BLaER1 treated with 17β-estradiol and CSF1 and Interleukin-3, amounts not matched to agents 10 nM and 100 nM (cell line): ENCODE measurements around the gene KDM4C.

ENCODE experiments used
- H3K27ac ChIP-seq, 11 experiments: shearing (Covaris generic); formaldehyde crosslinking; 2 replicates each; pipeline ENCODE4 v1.8.1; 2022
- H3K27me3 ChIP-seq, 11 experiments: shearing (Covaris generic); formaldehyde crosslinking; 2 replicates each; pipeline ENCODE4 v1.8.1; 2022
- H3K36me3 ChIP-seq, 11 experiments: shearing (Covaris generic); formaldehyde crosslinking; 2 replicates each; pipeline ENCODE4 v1.8.1; 2022
- H3K4me1 ChIP-seq, 10 experiments: shearing (Covaris generic); formaldehyde crosslinking; 2 replicates each; pipeline ENCODE4 v1.8.1; 2022
- H3K4me2 ChIP-seq, 11 experiments: shearing (Covaris generic); formaldehyde crosslinking; 2 replicates each; pipeline ENCODE4 v1.8.1; 2022
- H3K4me3 ChIP-seq, 10 experiments: shearing (Covaris generic); formaldehyde crosslinking; 2 replicates each; pipeline ENCODE4 v1.8.1; 2022
- H3K9ac ChIP-seq, 11 experiments: shearing (Covaris generic); formaldehyde crosslinking; 2 replicates each; pipeline ENCODE4 v1.8.1; 2022
- H3K9me3 ChIP-seq, 11 experiments: shearing (Covaris generic); formaldehyde crosslinking; replicated peaks in 1 of 11; 2 replicates each; pipeline ENCODE4 v1.8.1; 2022
- H4K20me1 ChIP-seq, 11 experiments: shearing (Covaris generic); formaldehyde crosslinking; 2 replicates each; pipeline ENCODE4 v1.8.1; 2022
- Cebpa-rat ChIP-seq, 11 experiments: shearing (Covaris generic); IDR thresholded peaks; 2 replicates each; pipeline ENCODE4 v1.8.1; 2022

KDM4C gene

GRCh38 chr9:7042124-7042523 is 284.4 kb downstream of the KDM4C start:
- H3K4me2 ChIP-seq, result no peak overlapping the region
- H3K9me3 ChIP-seq, result no peaks in the 10 kb centered on the region
- peaks cover 0 to 52% (median 12%) of the 10 kb centered on the region in 11 experiments; a peak in 13 of 22 replicates for H3K36me3 ChIP-seq
- no peak overlapping the region for H3K27ac ChIP-seq
- no peaks in the 10 kb centered on the region for H3K4me1 ChIP-seq
- no peak overlapping the region for H3K9ac ChIP-seq
- H3K4me3 ChIP-seq, result no peak overlapping the region
- no peaks in the 10 kb centered on the region for H3K27me3 ChIP-seq
- H4K20me1 ChIP-seq, result no peaks in the 10 kb centered on the region; a peak in 1 of 22 replicates
- TF ChIP-seq Cebpa-rat (IDR thresholded peaks at IDR 0.05), result peak in 1 of 11 experiments; percentile 22; a peak in 1 of 22 replicates

GRCh38 chr9:7045361-7045760 is 287.6 kb downstream of the KDM4C start:
- TF ChIP-seq Cebpa-rat (IDR thresholded peaks at IDR 0.05), result no peak
- Histone ChIP-seq H3K9ac (no peak overlapping the region), H3K9me3 (no peaks in the 10 kb centered on the region), H3K27ac (no peak overlapping the region), H3K27me3 (no peaks in the 10 kb centered on the region), H4K20me1 (no peaks in the 10 kb centered on the region; a peak in 1 of 22 replicates), H3K36me3 (peaks cover 0 to 75% (median 37%) of the 10 kb centered on the region in 11 experiments; a peak in 16 of 22 replicates), H3K4me1 (no peaks in the 10 kb centered on the region), H3K4me2 (no peak overlapping the region), H3K4me3 (no peak overlapping the region)

GRCh38 chr9:7051711-7052110 is 293.9 kb downstream of the KDM4C start:
- no peaks in the 10 kb centered on the region for H3K9me3 ChIP-seq
- H3K27me3 ChIP-seq, result no peaks in the 10 kb centered on the region
- TF ChIP-seq Cebpa-rat (IDR thresholded peaks at IDR 0.05), result no peak
- H3K27ac ChIP-seq, result no peak overlapping the region
- H3K4me2 ChIP-seq, result no peak overlapping the region
- H3K36me3 ChIP-seq, result peaks cover 0 to 68% (median 37%) of the 10 kb centered on the region in 11 experiments; a peak in 17 of 22 replicates
- H4K20me1 ChIP-seq, result 0 out of 22 replicates have a peak, but pooled peaks cover 0 to 4% (median 0%) of the 10 kb centered on the region in 11 experiments
- H3K4me1 ChIP-seq, result no peaks in the 10 kb centered on the region
- H3K4me3 ChIP-seq, result no peak overlapping the region
- H3K9ac ChIP-seq, result no peak overlapping the region

- Histone ChIP-seq H3K27ac (no peak overlapping the region), H3K9me3 (no peaks in the 10 kb centered on the region), H3K27me3 (no peaks in the 10 kb centered on the region), H4K20me1 (0 out of 22 replicates have a peak, but pooled peaks cover 0 to 4% (median 0%) of the 10 kb centered on the region in 11 experiments), H3K4me3 (no peak overlapping the region), H3K9ac (no peak overlapping the region), H3K36me3 (peaks cover 3 to 66% (median 31%) of the 10 kb centered on the region in 11 experiments; a peak in 16 of 22 replicates), H3K4me2 (no peak overlapping the region), H3K4me1 (no peaks in the 10 kb centered on the region)
- TF ChIP-seq Cebpa-rat (IDR thresholded peaks at IDR 0.05), result no peak
Measured at GRCh38 chr9:7053903-7054302, 296.1 kb downstream of the KDM4C start.

- no peak for TF ChIP-seq Cebpa-rat (IDR thresholded peaks at IDR 0.05)
- Histone ChIP-seq H3K36me3 (peaks cover 3 to 57% (median 24%) of the 10 kb centered on the region in 11 experiments; a peak in 14 of 22 replicates), H3K4me2 (no peak overlapping the region), H3K27ac (no peak overlapping the region), H3K9me3 (no peaks in the 10 kb centered on the region), H3K27me3 (no peaks in the 10 kb centered on the region), H4K20me1 (0 out of 22 replicates have a peak, but pooled peaks cover 0 to 4% (median 0%) of the 10 kb centered on the region in 11 experiments), H3K9ac (no peak overlapping the region), H3K4me3 (no peak overlapping the region), H3K4me1 (no peaks in the 10 kb centered on the region)
Measured at GRCh38 chr9:7055171-7055903, 297.6 kb downstream of the KDM4C start.

GRCh38 chr9:7056254-7056653 is 298.5 kb downstream of the KDM4C start:
- no peaks in the 10 kb centered on the region for H3K9me3 ChIP-seq
- H3K4me2 ChIP-seq, result no peak overlapping the region
- TF ChIP-seq Cebpa-rat (IDR thresholded peaks at IDR 0.05), result no peak

GRCh38 chr9:7058473-7058872 is 300.7 kb downstream of the KDM4C start:
- Histone ChIP-seq H3K4me1 (no peaks in the 10 kb centered on the region), H3K27ac (no peak overlapping the region), H3K4me3 (no peak overlapping the region), H3K4me2 (no peak overlapping the region), H4K20me1 (no peaks in the 10 kb centered on the region), H3K27me3 (no peaks in the 10 kb centered on the region), H3K36me3 (peaks cover 0 to 54% (median 24%) of the 10 kb centered on the region in 11 experiments; a peak in 14 of 22 replicates), H3K9ac (no peak overlapping the region), H3K9me3 (no peaks in the 10 kb centered on the region)
- no peak for TF ChIP-seq Cebpa-rat (IDR thresholded peaks at IDR 0.05)

More at GRCh38 chr9:7056254-7056653, 298.5 kb downstream of the KDM4C start:
- no peak overlapping the region for H3K4me3 ChIP-seq
- H4K20me1 ChIP-seq, result 0 out of 22 replicates have a peak, but pooled peaks cover 0 to 4% (median 0%) of the 10 kb centered on the region in 11 experiments
- H3K27ac ChIP-seq, result no peak overlapping the region
- peaks cover 3 to 56% (median 25%) of the 10 kb centered on the region in 11 experiments; a peak in 16 of 22 replicates for H3K36me3 ChIP-seq
- no peak overlapping the region for H3K9ac ChIP-seq
- no peaks in the 10 kb centered on the region for H3K4me1 ChIP-seq
- no peaks in the 10 kb centered on the region for H3K27me3 ChIP-seq

GRCh38 chr9:7067169-7067568 is 309.4 kb downstream of the KDM4C start:
- Histone ChIP-seq H3K27ac (no peak overlapping the region), H3K4me3 (no peak overlapping the region), H3K9me3 (no peaks in the 10 kb centered on the region), H3K36me3 (peaks cover 0 to 35% (median 6%) of the 10 kb centered on the region in 11 experiments; a peak in 11 of 22 replicates), H3K4me1 (no peaks in the 10 kb centered on the region), H3K9ac (no peak overlapping the region), H4K20me1 (no peaks in the 10 kb centered on the region), H3K27me3 (no peaks in the 10 kb centered on the region), H3K4me2 (no peak overlapping the region)
- no peak for TF ChIP-seq Cebpa-rat (IDR thresholded peaks at IDR 0.05)

GRCh38 chr9:7071916-7072315 is 314.1 kb downstream of the KDM4C start:
- Histone ChIP-seq H3K36me3 (peaks cover 8 to 68% (median 30%) of the 10 kb centered on the region in 11 experiments), H3K4me2 (no peak overlapping the region), H3K9ac (no peak overlapping the region), H3K4me3 (no peak overlapping the region), H3K27ac (no peak overlapping the region), H3K9me3 (no peaks in the 10 kb centered on the region), H3K4me1 (no peaks in the 10 kb centered on the region), H3K27me3 (no peaks in the 10 kb centered on the region), H4K20me1 (no peaks in the 10 kb centered on the region)
- no peak for TF ChIP-seq Cebpa-rat (IDR thresholded peaks at IDR 0.05)
